Neural cell (in vitro differentiated cells): ENCODE results near the gene SYNRG. TPM values are rescaled to one million over a fixed set of nuclear protein-coding genes. Genes with fewer than 3 reads are reported as not detected.

Experiments
- H2AFZ ChIP-seq: fragments of 200-600, 300-800 bp; sonication (generic), shearing (Covaris generic); 2 replicates; pipeline ENCODE4 v1.6.0; 2014; ENCODE audit warnings: low read depth, mild to moderate bottlenecking, antibody characterized with exemption, low read length, moderate library complexity
- H3F3A ChIP-seq: fragments of 200-600 bp; shearing (Covaris generic); 2 replicates; pipeline ENCODE4 v1.6.1; 2016; ENCODE audit warnings: mild to moderate bottlenecking, moderate library complexity, mixed read lengths, antibody characterized with exemption, low read length; ENCODE audit not compliant: insufficient read depth, poor library complexity, severe bottlenecking
- H3K27ac ChIP-seq: fragments of 200-600, 300-800 bp; sonication (generic), shearing (Covaris generic); 2 replicates; pipeline ENCODE4 v1.5.1; 2014; ENCODE audit warnings: mild to moderate bottlenecking, low read length, moderate library complexity
- H3K27me3 ChIP-seq: fragments of 300-800, 200-600 bp; sonication (generic), shearing (Covaris generic); 2 replicates; pipeline ENCODE4 v1.6.0; 2014; ENCODE audit warnings: mild to moderate bottlenecking, low read depth, low read length, moderate library complexity; ENCODE audit not compliant: insufficient read depth
- H3K36me3 ChIP-seq: fragments of 300-800, 200-600 bp; sonication (generic), shearing (Covaris generic); 2 replicates; pipeline ENCODE4 v1.5.1; 2014; ENCODE audit warnings: mild to moderate bottlenecking, antibody characterized with exemption, low read length, moderate library complexity; ENCODE audit not compliant: insufficient read depth
- H3K4me2 ChIP-seq: fragments of 300-800, 200-600 bp; sonication (generic), shearing (Covaris generic); 2 replicates; pipeline ENCODE4 v1.6.0; 2014; ENCODE audit warnings: mild to moderate bottlenecking, low read length
- H3K4me3 ChIP-seq: fragments of 300-800, 200-600 bp; sonication (generic), shearing (Covaris generic); 2 replicates; pipeline ENCODE4 v1.5.1; 2014; ENCODE audit warnings: mild to moderate bottlenecking, low read length, moderate library complexity
- H3K79me2 ChIP-seq: fragments of 200-600 bp; shearing (Covaris generic); replicated peaks from 2 replicates; pipeline ENCODE4 v1.6.0; 2014; ENCODE audit warnings: mild to moderate bottlenecking, low read length, moderate library complexity; ENCODE audit not compliant: insufficient read depth
- H3K9ac ChIP-seq: fragments of 300-800, 200-600 bp; sonication (generic), shearing (Covaris generic); 2 replicates; pipeline ENCODE4 v1.6.1; 2016; ENCODE audit warnings: mild to moderate bottlenecking, low read length, mixed read lengths
- H3K9me2 ChIP-seq: fragments of 200-600 bp; shearing (Covaris generic); 2 replicates; pipeline ENCODE4 v1.6.1; 2016; ENCODE audit warnings: mild to moderate bottlenecking, low read length, mixed read lengths; ENCODE audit not compliant: insufficient read depth
- H3K9me3 ChIP-seq: fragments of 200-600, 300-800 bp; sonication (generic), shearing (Covaris generic); 2 replicates; pipeline ENCODE4 v1.6.1; 2016; ENCODE audit warnings: mild to moderate bottlenecking, mixed run types, low read length, moderate library complexity, mixed read lengths
- H4K20me1 ChIP-seq: fragments of 200-600 bp; shearing (Covaris generic); 2 replicates; pipeline ENCODE4 v1.6.1; 2016; ENCODE audit warnings: mild to moderate bottlenecking, mixed run types; ENCODE audit not compliant: insufficient read depth
- CTCF ChIP-seq: fragments of 450-650 bp; IDR thresholded peaks from 2 replicates; pipeline ENCODE4 v1.5.1; 2014; ENCODE audit warnings: antibody characterized with exemption, mild to moderate bottlenecking, moderate library complexity; ENCODE audit not compliant: poor library complexity, severe bottlenecking
- EP300 ChIP-seq: fragments of 450-650 bp; conservative IDR thresholded peaks from 2 replicates; pipeline ENCODE4 v1.6.1; 2014; ENCODE audit warnings: antibody characterized with exemption, mild to moderate bottlenecking, moderate library complexity; ENCODE audit not compliant: poor library complexity, severe bottlenecking
- EZH2 ChIP-seq: fragments of 200-600, 300-800 bp; shearing (Covaris generic), sonication (generic); IDR thresholded peaks from 2 replicates; pipeline ENCODE4 v1.6.1; 2014; ENCODE audit warnings: antibody characterized with exemption, low read length, borderline replicate concordance, mild to moderate bottlenecking; ENCODE audit not compliant: insufficient read depth, poor library complexity, severe bottlenecking
- MXI1 ChIP-seq: fragments of 450-650 bp; conservative IDR thresholded peaks from 2 replicates; pipeline ENCODE4 v1.6.1; 2014; ENCODE audit warnings: antibody characterized with exemption, mild to moderate bottlenecking; ENCODE audit not compliant: poor library complexity, severe bottlenecking
- POLR2AphosphoS5 ChIP-seq: IDR thresholded peaks from 2 replicates; pipeline ENCODE4 v1.6.1; 2012
- RAD21 ChIP-seq: fragments of 450-650 bp; conservative IDR thresholded peaks from 2 replicates; pipeline ENCODE4 v1.6.1; 2014; ENCODE audit warnings: antibody characterized with exemption, mild to moderate bottlenecking, moderate library complexity
- REST ChIP-seq: IDR thresholded peaks from 2 replicates; pipeline ENCODE4 v1.6.1; 2012; ENCODE audit warnings: borderline replicate concordance
- SMC3 ChIP-seq: fragments of 450-650 bp; conservative IDR thresholded peaks from 2 replicates; pipeline ENCODE4 v1.6.1; 2014; ENCODE audit warnings: antibody characterized with exemption, mild to moderate bottlenecking, moderate library complexity; ENCODE audit not compliant: poor library complexity
- TAF1 ChIP-seq: IDR thresholded peaks from 2 replicates; pipeline ENCODE4 v1.6.1; 2012; ENCODE audit warnings: low read depth
- polyA plus RNA-seq: library from polyadenylated mRNA; depleted of rRNA; stranded (reverse); fragments of >200 nt; gene quantifications from 2 replicates; pipeline ENCODE4 v1.2.3, GENCODE V29; 2014

The SYNRG gene
- polyA plus RNA-seq, 1 donor from 2014 or later, result 16.1 TPM

DNA sequence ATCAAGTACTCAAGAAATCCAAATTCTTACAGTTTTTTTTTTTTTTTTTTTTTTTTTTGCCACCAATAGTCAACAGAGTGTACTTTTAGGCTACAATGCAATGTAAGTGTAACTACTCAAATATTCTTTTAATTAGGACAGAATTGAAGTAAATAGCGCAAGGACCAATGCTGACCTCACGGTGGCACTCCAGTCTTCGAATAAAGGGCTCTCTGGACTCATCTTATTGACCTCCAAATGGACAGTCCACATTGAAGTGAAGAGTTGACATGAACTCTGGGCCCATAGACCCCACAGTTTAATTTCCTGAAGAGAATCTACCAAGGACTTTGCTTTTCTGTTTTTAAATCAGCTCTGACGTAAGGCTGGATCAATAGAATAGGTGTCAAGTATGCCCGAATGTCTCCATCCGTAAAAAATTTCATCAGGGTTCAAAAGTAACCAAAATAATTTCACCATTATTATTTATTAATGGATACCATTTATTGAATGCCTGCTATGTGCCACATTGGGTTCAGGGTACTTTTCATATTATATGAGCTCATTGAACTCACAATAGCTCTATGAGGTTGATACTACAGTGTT is 41.3 kb upstream of the SYNRG start:
- H3K27me3 ChIP-seq, result peaks cover 11% of the 10 kb centered on the region
- no peak overlapping the region for H3K4me2 ChIP-seq
- no peak overlapping the region for H2AFZ ChIP-seq
- H3K79me2 ChIP-seq, result no peaks in the 10 kb centered on the region
- H3K9me3 ChIP-seq, result no peaks in the 10 kb centered on the region
- no peaks in the 10 kb centered on the region for H3K9me2 ChIP-seq
- TF ChIP-seq REST, result no peak
- peak; percentile 46 for TF ChIP-seq SMC3
- no peak for TF ChIP-seq MXI1
- peak; percentile 49 for TF ChIP-seq CTCF
- TF ChIP-seq RAD21, result peak; percentile 54
- H4K20me1 ChIP-seq, result no peaks in the 10 kb centered on the region
- H3K9ac ChIP-seq, result no peak overlapping the region
- no peak overlapping the region for H3K4me3 ChIP-seq
- no peaks in the 10 kb centered on the region for H3K36me3 ChIP-seq
- H3K27ac ChIP-seq, result no peak overlapping the region
- H3F3A ChIP-seq, result no peaks in the 10 kb centered on the region

- TF ChIP-seq EP300 (no peak), MXI1 (no peak), CTCF (no peak), SMC3 (no peak), REST (no peak), TAF1 (no peak), RAD21 (no peak), POLR2AphosphoS5 (no peak), EZH2 (no peak)
- Histone ChIP-seq H3K4me2 (no peak overlapping the region), H3K9ac (no peak overlapping the region), H3K79me2 (peaks cover 3% of the 10 kb centered on the region), H3F3A (no peaks in the 10 kb centered on the region), H3K36me3 (no peaks in the 10 kb centered on the region), H2AFZ (no peak overlapping the region), H3K27me3 (peaks cover 16% of the 10 kb centered on the region), H3K4me3 (no peak overlapping the region), H3K27ac (no peak overlapping the region), H4K20me1 (no peaks in the 10 kb centered on the region), H3K9me2 (no peaks in the 10 kb centered on the region), H3K9me3 (no peaks in the 10 kb centered on the region)
These were observed 39.3 kb upstream of the SYNRG start for GRCh38 chr17:37648555-37648954.
